Muscle of leg (tissue), 11 donors: Measurements from ENCODE around the gene SFXN3. TPM values are rescaled to one million over a fixed set of nuclear protein-coding genes. Genes with fewer than 3 reads are reported as not detected.

Experiments
- DNase-seq: peaks from one replicate; pipeline ENCODE4 v3.0.0; 2013
- H3K27ac ChIP-seq: one replicate; pipeline ENCODE4 v1.5.1; 2013; ENCODE audit warnings: mild to moderate bottlenecking, low read length, control low read depth
- H3K27me3 ChIP-seq: one replicate; pipeline ENCODE4 v1.6.1; 2013; ENCODE audit warnings: low read length; ENCODE audit not compliant: control insufficient read depth, insufficient read depth
- H3K36me3 ChIP-seq: one replicate; pipeline ENCODE4 v1.6.1; 2013; ENCODE audit warnings: low read length; ENCODE audit not compliant: control insufficient read depth, insufficient read depth
- H3K4me1 ChIP-seq: one replicate; pipeline ENCODE4 v1.6.1; 2013; ENCODE audit warnings: low read length; ENCODE audit not compliant: control insufficient read depth, insufficient read depth
- H3K4me3 ChIP-seq: one replicate; pipeline ENCODE4 v1.5.1; 2013; ENCODE audit warnings: low read length, control low read depth
- H3K9me3 ChIP-seq: replicated peaks from 2 replicates; pipeline ENCODE4 v1.6.1; 2013; ENCODE audit warnings: low read depth, low read length; ENCODE audit not compliant: control insufficient read depth
- WGBS: methylation state at CpG from one replicate; pipeline ENCODE4 v1.1.5; 2013; ENCODE audit warnings: missing lambda C conversion rate; ENCODE audit not compliant: insufficient coverage; 5-methylcytosine and 5-hydroxymethylcytosine counted together
- polyA plus RNA-seq, 8 donors: library from polyadenylated mRNA; unstranded; fragments of 120-200 nt; gene quantifications; one replicate each; pipeline versions ENCODE4 v1.2.1 to v1.2.3, GENCODE V29; 2013; ENCODE audit warnings: inconsistent platforms in 1 of 8, low replicate concordance in 1 of 8; ENCODE audit not compliant: insufficient read length in 8 of 8, insufficient read depth in 1 of 8
- total RNA-seq: library from RNA; stranded (reverse); fragments of 120-200 nt; gene quantifications from one replicate; pipeline ENCODE4 v1.2.4, GENCODE V29; 2013

The SFXN3 gene
- total and polyA plus RNA-seq, 9 donors, result 18.8 to 37.2 (median 24.2) TPM

DNA sequence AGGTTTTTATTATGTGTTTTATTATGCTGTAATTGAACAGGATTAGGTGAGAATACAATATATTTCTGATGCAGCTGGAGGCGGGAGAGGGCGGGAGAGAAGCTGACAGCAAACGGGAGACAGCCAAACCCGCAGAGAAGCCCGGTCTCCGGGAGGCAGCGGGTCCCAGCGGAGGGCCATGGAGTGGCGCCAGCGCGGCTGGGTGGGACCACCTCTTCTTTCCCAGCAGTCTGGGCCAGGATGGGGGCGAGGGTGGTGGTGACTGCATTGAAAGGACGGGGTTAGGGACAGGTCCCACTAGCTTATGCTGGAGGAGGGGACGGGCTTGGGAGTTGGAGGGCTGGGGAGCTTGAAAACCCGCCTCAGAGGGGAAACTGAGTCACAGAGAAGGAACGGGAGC lies 16.2 kb downstream of the SFXN3 start:
- no peak overlapping the region for H3K4me3 ChIP-seq
- H3K36me3 ChIP-seq, result no peaks in the 10 kb centered on the region
- H3K27ac ChIP-seq, result no peak overlapping the region
- no peak for DNase-seq
- 12% methylated on average over 13 of the region's 16 CpGs for WGBS
- H3K9me3 ChIP-seq, result no peaks in the 10 kb centered on the region
- H3K4me1 ChIP-seq, result peaks cover 27% of the 10 kb centered on the region
- H3K27me3 ChIP-seq, result peaks cover 64% of the 10 kb centered on the region

DNA sequence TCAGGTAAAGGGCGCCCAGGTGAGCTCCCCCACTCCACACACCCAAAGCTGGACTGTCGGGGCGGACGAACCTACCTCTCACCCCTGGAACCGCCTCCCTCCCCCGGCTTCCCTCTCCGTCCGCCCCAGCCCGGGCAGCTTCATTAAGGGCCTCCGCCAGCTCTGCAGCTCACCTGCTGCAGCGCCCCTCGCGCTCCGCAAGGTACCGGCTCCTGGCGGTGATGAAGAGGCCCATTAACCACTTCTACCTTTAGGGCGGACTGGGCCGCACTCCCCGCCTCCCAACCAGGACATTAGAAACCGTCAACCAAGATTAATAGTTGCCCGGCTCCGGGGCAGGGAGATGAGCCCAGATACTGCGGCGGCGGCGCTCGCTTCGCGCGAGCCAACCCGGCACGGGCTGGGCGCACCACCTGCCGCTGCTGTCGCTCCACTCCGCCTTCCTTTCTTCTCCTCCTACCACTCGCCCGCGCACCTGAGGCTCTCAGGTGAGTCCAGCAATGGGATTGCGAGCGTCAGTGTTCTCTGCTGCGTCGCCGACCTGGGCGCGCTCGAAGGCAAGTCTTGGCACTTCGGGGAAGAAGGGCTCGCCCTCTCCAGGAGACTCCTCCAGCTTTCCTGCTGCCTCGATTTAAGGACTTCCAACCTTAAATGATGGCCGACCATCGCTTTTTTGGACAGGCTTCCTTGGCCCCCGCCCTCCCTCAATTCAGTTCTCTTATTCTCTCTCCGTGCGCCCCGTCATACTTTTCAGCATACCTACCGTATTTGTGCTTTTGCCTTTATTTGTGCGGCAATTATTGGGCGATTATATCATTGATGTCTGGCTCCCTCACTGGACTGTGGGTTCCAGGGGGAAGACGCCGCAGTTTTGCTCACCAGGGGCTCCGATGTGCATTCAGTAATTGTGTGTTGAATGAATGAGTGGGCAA lies 17.2 kb downstream of the SFXN3 start:
- WGBS, result 8% methylated on average over 55 of the region's 62 CpGs
- H3K36me3 ChIP-seq, result no peaks in the 10 kb centered on the region

DNA sequence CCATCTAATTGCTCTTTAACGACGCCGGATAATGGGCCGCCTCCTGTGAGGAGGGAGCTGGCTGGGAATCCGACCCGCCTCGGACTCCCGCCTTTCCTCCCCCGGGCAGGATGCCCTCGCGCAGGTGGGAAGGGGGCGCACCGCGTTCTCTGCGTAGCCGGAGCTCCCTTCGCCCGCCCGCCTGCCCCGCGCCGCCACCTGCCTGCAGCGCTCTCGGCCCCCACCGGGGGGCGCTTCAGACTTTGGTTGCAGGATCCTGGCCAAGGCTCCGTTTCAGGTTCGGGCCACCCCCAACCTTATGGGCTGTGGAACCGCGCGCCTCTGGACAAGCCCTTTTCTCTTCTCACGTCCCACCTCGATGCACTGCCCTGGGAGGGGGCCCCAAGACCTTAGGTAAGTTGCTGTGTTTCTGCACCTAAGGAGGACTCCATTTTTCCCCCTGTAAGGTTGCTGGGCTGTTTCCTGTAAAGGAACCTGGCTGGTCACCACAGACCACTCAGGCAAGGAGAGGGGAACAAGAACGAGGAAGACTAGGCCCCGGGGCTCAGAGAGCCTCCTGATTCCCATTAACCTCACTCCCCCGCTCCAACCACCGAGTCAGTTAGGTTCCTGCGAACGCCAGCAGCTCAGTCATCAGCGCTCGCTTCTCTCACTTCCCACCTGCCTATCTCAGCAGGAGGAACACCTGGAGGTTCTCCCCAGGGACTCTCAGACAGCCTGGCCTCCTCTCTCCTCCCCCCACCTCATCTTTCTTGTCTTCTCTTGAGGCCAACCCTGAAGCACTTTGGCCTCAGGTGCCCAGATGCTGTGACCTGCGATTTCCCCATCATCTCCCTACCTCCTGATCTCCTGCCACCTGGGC lies 19.4 kb downstream of the SFXN3 start:
- 8% methylated on average over 31 of the region's 42 CpGs for WGBS
- no peak overlapping the region for H3K4me3 ChIP-seq
- no peaks in the 10 kb centered on the region for H3K36me3 ChIP-seq
- no peaks in the 10 kb centered on the region for H3K9me3 ChIP-seq
- DNase-seq, result no peak
- H3K27me3 ChIP-seq, result peaks cover 58% of the 10 kb centered on the region
- H3K4me1 ChIP-seq, result peaks cover 17% of the 10 kb centered on the region
- no peak overlapping the region for H3K27ac ChIP-seq

More for the DNA sequence above, 17.2 kb downstream of the SFXN3 start:
- no peaks in the 10 kb centered on the region for H3K9me3 ChIP-seq
- no peak overlapping the region for H3K27ac ChIP-seq
- H3K4me3 ChIP-seq, result no peak overlapping the region
- H3K27me3 ChIP-seq, result peaks cover 64% of the 10 kb centered on the region
- no peak for DNase-seq
- peaks cover 20% of the 10 kb centered on the region for H3K4me1 ChIP-seq

DNA sequence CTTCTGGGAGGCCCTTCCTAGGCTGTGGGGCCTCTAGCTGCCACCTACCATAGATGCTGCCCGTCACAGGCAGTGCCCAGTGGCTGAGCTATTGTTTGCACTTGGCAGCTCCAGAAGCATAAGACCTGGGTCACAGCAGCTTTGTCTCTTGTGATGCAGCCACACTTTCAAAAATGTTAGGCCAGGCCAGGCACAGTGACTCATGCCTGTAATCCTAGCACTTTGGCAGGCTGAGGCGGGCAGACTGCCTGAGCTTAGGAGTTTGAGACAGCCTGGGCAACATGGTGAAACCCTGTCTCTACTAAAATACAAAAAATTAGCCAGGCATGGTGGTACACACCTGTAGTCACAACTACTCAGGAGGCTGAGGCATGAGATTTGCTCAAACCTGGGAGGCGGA lies 21.3 kb downstream of the SFXN3 start:
- Histone ChIP-seq H3K9me3 (no peaks in the 10 kb centered on the region), H3K4me3 (no peak overlapping the region), H3K27ac (no peak overlapping the region), H3K4me1 (peaks cover 11% of the 10 kb centered on the region), H3K27me3 (peaks cover 41% of the 10 kb centered on the region), H3K36me3 (no peaks in the 10 kb centered on the region)
- DNase-seq, result no peak
- 70% methylated on average over 3 of the region's 3 CpGs for WGBS

DNA sequence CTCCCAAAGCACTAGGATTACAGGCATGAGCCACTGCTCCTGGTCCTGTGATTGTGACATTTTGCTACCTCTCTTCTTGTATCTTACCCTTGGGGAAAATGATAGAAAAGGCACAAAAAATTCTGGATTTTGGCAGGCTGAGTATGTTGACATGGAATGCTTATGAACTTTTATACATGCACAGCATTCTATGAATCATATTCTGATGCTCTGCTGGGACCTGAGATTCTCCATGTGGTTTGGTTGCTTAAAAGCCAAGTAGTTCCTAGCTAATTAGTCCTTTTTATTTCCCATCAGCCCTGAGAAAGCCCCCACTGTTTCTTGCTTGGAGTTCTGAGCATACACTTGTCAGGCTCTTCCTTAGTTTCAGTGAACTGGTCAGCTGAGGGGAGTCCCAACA lies 22.5 kb downstream of the SFXN3 start:
- H3K27ac ChIP-seq, result no peak overlapping the region
- peaks cover 29% of the 10 kb centered on the region for H3K27me3 ChIP-seq
- no peak for DNase-seq
- H3K36me3 ChIP-seq, result no peaks in the 10 kb centered on the region
- no peaks in the 10 kb centered on the region for H3K9me3 ChIP-seq
- no peak overlapping the region for H3K4me3 ChIP-seq
- H3K4me1 ChIP-seq, result peaks cover 8% of the 10 kb centered on the region

DNA sequence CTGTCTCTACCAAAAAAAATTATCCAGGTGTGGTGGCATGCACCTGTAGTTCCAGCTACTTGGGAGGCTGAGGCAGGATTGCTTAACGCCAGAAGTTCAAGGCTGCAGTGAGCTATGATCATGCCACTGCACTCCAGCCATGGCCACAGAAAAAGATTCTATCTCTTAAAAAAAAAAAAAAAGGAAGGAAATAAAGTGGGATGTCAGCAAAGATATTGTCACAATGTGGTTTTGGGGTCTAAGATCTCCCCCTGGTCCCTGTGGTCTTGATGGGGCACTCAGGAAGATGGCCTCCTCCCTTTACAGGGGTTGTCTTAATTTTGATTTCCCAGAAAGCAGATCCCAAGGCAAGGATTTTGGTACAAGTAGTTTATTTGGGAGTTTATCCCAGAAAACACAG lies 23.3 kb downstream of the SFXN3 start:
- DNase-seq, result no peak
- Histone ChIP-seq H3K9me3 (no peaks in the 10 kb centered on the region), H3K27ac (no peak overlapping the region), H3K4me1 (peaks cover 10% of the 10 kb centered on the region), H3K27me3 (peaks cover 21% of the 10 kb centered on the region), H3K36me3 (no peaks in the 10 kb centered on the region), H3K4me3 (no peak overlapping the region)
- no CpG with 5 or more reads among the region's 1 CpG for WGBS

DNA sequence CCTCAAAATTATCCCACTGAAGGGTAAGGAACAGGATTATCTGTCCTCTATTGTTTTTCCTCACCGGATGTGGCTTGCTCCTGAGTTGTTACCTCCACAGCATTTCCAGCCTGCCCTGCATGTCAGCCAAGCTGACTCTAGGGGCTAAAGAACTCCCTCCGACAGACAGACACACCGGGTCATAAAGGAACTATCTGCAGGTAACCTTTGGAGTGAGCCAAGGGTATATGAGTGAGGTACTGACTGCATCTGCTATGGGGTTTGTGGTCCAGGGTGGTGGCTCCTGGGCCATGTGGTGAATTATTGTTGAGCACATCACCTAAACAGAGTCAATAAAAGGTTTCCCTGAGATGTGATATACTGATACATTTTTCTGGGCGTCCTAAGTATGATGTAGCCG lies 23.8 kb downstream of the SFXN3 start:
- H3K4me3 ChIP-seq, result no peak overlapping the region
- 100% methylated on average over 1 of the region's 5 CpGs for WGBS
- no peak overlapping the region for H3K27ac ChIP-seq
- no peak for DNase-seq
- H3K27me3 ChIP-seq, result peaks cover 15% of the 10 kb centered on the region
- peaks cover 12% of the 10 kb centered on the region for H3K4me1 ChIP-seq
- no peaks in the 10 kb centered on the region for H3K9me3 ChIP-seq
- no peaks in the 10 kb centered on the region for H3K36me3 ChIP-seq

DNA sequence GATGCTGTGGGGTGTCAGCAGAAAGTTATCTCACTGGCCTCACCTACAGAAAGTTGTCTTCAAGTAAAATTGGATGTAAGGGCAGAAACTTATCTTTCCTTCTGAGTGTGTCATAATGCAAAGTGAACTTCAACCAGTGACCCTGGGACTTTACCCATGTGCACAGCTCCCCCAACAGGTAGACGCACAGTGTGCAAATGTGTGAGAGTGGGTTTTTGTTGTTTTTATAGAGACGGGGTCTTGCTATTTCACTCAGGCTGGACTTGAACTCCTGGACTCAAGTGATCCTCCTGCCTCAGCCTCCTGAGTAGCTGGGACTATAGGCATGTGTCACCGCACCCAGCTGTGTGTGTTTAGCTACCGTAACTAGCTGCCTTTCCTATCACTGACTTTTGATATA lies 24.4 kb downstream of the SFXN3 start:
- peaks cover 10% of the 10 kb centered on the region for H3K27me3 ChIP-seq
- DNase-seq, result no peak
- H3K4me1 ChIP-seq, result peaks cover 10% of the 10 kb centered on the region
- no peaks in the 10 kb centered on the region for H3K9me3 ChIP-seq
- H3K36me3 ChIP-seq, result no peaks in the 10 kb centered on the region
- no peak overlapping the region for H3K27ac ChIP-seq
- WGBS, result 50% methylated on average over 1 of the region's 4 CpGs
- H3K4me3 ChIP-seq, result no peak overlapping the region

DNA sequence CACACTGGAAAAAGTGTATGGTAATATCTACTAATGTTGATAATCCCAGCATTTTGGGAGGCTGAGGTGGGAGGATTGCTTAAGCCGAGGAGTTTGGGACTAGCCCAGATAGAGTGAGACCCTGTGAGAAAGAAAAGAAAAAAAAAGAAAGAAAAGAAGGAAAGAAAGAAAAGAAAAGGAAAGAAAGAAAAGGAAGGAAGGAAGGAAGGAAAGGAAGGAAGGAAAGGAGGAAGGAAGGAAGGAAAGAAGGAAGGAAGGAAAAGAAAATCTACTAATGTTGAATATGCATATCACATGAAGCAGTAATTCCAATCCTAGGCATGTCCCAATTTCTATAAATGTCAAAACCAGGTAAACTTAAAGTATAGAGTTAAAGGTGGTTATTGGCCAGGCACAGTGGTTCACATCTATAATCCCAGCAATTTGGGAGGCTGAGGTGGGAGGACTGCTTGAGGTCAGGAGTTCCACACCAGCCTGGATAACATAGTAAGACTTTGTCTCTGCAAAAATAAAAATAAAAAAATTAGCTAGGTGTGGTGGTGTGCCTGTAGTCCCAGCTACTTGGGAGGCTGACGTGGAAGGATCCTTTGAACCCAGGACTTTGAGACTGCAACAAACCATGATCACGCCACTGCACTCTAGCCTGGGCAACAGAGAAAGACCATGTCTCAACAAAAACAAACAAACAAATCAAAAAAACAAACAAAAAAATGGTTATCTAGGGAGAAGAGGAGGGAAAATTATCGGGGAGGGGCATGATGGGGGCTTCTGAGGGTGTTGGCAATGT lies 25.5 kb downstream of the SFXN3 start:
- 92% methylated on average over 2 of the region's 4 CpGs for WGBS
- Histone ChIP-seq H3K4me3 (no peak overlapping the region), H3K27ac (no peak overlapping the region), H3K9me3 (no peaks in the 10 kb centered on the region), H3K4me1 (peaks cover 12% of the 10 kb centered on the region), H3K36me3 (no peaks in the 10 kb centered on the region), H3K27me3 (no peaks in the 10 kb centered on the region)
- no peak for DNase-seq
